ENCODE results near the gene USP10. TPM values are rescaled to one million over a fixed set of nuclear protein-coding genes. Genes with fewer than 3 reads are reported as not detected.

Gene USP10
- polyA plus RNA-seq, 1 experiment, result 55.1 TPM

DNA sequence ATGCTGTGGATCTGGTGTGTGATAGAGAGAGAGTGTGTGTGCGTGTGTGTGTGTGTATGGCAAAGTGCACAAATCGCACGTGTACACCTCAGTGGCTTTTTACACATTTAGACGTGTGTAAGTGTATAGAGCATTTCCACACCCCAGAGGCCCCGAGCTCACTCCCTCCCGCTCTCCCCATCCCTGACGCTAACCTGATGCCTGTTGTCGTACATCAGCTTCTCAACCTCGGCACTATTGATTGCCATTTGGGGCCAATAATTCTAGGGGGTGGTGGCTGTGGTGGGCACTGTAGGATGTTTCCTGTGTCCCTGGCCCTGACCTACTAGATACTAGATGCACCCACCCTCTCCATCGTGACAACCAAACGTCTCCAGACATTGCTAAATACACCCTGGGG lies 89.6 kb downstream of the USP10 start:
- ChIA-PET CTCF (interaction anchor here (1.0 to 1.1 kb wide), 3 partner anchors 16 to 163 kb away, joined by 3 to 4 read pairs (median 3); no protein-coding TSS in a partner anchor), POLR2A (interaction anchor here (0.6 to 1.1 kb wide), 2 partner anchors 30 to 245 kb away, joined by 3 to 7 read pairs; partner anchors contain the start of gene CRISPLD2)
- TF ChIP-seq, protein P1, sequence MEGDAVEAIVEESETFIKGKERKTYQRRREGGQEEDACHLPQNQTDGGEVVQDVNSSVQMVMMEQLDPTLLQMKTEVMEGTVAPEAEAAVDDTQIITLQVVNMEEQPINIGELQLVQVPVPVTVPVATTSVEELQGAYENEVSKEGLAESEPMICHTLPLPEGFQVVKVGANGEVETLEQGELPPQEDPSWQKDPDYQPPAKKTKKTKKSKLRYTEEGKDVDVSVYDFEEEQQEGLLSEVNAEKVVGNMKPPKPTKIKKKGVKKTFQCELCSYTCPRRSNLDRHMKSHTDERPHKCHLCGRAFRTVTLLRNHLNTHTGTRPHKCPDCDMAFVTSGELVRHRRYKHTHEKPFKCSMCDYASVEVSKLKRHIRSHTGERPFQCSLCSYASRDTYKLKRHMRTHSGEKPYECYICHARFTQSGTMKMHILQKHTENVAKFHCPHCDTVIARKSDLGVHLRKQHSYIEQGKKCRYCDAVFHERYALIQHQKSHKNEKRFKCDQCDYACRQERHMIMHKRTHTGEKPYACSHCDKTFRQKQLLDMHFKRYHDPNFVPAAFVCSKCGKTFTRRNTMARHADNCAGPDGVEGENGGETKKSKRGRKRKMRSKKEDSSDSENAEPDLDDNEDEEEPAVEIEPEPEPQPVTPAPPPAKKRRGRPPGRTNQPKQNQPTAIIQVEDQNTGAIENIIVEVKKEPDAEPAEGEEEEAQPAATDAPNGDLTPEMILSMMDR (IDR thresholded peaks at IDR 0.05; ENCODE audit: insufficient read depth, low read depth, low read length), result no peak
- DNase-seq (ENCODE audit: low read depth), result no peak
- Histone ChIP-seq H3K4me3 (ENCODE audit: low read depth, low read length) (no peak overlapping the region), H3K27me3 (ENCODE audit: control insufficient read depth, insufficient read depth, low read length) (no peaks in the 10 kb centered on the region), H3K36me3 (ENCODE audit: control insufficient read depth, insufficient read depth, low read length) (no peaks in the 10 kb centered on the region)

DNA sequence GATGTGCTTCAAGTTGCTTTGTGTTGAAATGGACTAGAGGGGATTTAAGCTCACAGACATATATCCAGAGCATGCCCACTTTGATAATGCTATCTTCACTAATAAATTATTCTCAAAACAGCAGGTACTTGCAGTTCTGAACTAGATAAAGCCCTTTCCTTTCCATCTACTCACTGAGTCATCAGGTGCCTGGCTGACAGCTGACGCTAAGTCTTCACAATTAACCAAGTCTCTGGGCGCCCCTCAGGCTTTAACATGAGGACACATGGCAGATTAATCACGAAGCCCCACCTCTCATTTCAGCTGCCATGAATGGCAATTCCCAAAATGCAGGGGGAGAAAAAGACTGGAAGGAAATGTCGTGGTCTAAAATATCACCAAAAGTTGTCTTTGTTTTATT lies 90.5 kb downstream of the USP10 start:
- no peak for DNase-seq (ENCODE audit: low read depth)
- H3K27me3 ChIP-seq (ENCODE audit: control insufficient read depth, insufficient read depth, low read length), result no peaks in the 10 kb centered on the region
- no peaks in the 10 kb centered on the region for H3K36me3 ChIP-seq (ENCODE audit: control insufficient read depth, insufficient read depth, low read length)
- POLR2A ChIA-PET, result no interaction called here
- CTCF ChIA-PET, result interaction anchor here (1.3 kb wide), 1 partner anchor 36 kb away, joined by 3 read pairs; no protein-coding TSS in a partner anchor
- TF ChIP-seq, protein P1 (IDR thresholded peaks at IDR 0.05; ENCODE audit: insufficient read depth, low read depth, low read length), result no peak
- no peak overlapping the region for H3K4me3 ChIP-seq (ENCODE audit: low read depth, low read length)

- Histone ChIP-seq H3K4me3 (ENCODE audit: low read depth, low read length) (no peak overlapping the region), H3K36me3 (ENCODE audit: control insufficient read depth, insufficient read depth, low read length) (no peaks in the 10 kb centered on the region), H3K27me3 (ENCODE audit: control insufficient read depth, insufficient read depth, low read length) (no peaks in the 10 kb centered on the region)
- TF ChIP-seq, protein P1 (IDR thresholded peaks at IDR 0.05; ENCODE audit: insufficient read depth, low read depth, low read length), result no peak
- no peak for DNase-seq (ENCODE audit: low read depth)
- CTCF ChIA-PET, result interaction anchor here (0.7 to 1.7 kb wide), 3 partner anchors 13 to 162 kb away, joined by 3 to 5 read pairs (median 3); no protein-coding TSS in a partner anchor
- POLR2A ChIA-PET, result no interaction called here
Measured at GRCh38 chr16:84791088-84791487, 91.3 kb downstream of the USP10 start.

GRCh38 chr16:84791501-84791900 lies 91.7 kb downstream of the USP10 start:
- CTCF ChIA-PET, result interaction anchor here (0.7 to 1.7 kb wide), 2 partner anchors 13 to 161 kb away, joined by 3 to 5 read pairs; no protein-coding TSS in a partner anchor
- TF ChIP-seq, protein P1 (IDR thresholded peaks at IDR 0.05; ENCODE audit: insufficient read depth, low read depth, low read length), result no peak
- no peak for DNase-seq (ENCODE audit: low read depth)
- POLR2A ChIA-PET, result no interaction called here
- Histone ChIP-seq H3K36me3 (ENCODE audit: control insufficient read depth, insufficient read depth, low read length) (no peaks in the 10 kb centered on the region), H3K27me3 (ENCODE audit: control insufficient read depth, insufficient read depth, low read length) (no peaks in the 10 kb centered on the region), H3K4me3 (ENCODE audit: low read depth, low read length) (no peak overlapping the region)

DNA sequence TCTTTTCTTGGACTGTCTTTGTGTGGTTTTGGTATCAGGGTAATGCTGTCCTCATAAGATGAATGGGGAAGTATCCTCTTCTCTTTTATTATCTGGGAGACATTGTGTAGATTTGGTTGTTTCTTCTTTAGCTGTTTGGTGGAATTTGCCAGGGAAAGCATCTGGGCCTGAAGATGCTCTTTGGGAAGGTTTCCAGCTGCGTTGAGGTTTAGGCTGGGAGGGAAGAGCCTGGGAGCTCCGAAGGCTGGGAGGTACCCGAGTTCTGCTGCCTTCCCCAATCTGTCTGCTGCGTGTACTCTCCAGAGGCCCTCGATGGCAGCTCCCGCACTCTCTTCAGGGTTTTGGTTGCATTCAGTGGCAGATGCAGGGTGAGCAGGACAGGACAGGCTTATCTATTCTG lies 94.4 kb downstream of the USP10 start:
- no peak for DNase-seq (ENCODE audit: low read depth)
- Histone ChIP-seq H3K27me3 (ENCODE audit: control insufficient read depth, insufficient read depth, low read length) (no peaks in the 10 kb centered on the region), H3K36me3 (ENCODE audit: control insufficient read depth, insufficient read depth, low read length) (no peaks in the 10 kb centered on the region; the same call in 1 of the 2 replicates), H3K4me3 (ENCODE audit: low read depth, low read length) (no peak overlapping the region)
- TF ChIP-seq, protein P1 (IDR thresholded peaks at IDR 0.05; ENCODE audit: insufficient read depth, low read depth, low read length), result no peak
- CTCF ChIA-PET, result interaction anchor here (1.5 kb wide), 1 partner anchor 25 kb away, joined by 4 read pairs; the partner anchor contains the start of gene CRISPLD2
- POLR2A ChIA-PET, result no interaction called here
